ENCODE results near the gene CDK9. TPM values are rescaled to one million over a fixed set of nuclear protein-coding genes. Genes with fewer than 3 reads are reported as not detected.

Gene CDK9
- total RNA-seq, 1 experiment from 2014 or later = 37.3 TPM

GRCh38 chr9:127808347-127809001 is 22.6 kb downstream of the CDK9 start:
- Histone ChIP-seq H3K79me2 (ENCODE audit: low read length) (peaks cover 31% of the 10 kb centered on the region), H3F3A (ENCODE audit: low read length, unreplicated experiment) (no peaks in the 10 kb centered on the region), H3K36me3 (ENCODE audit: low read depth, low read length) (peaks cover 15% of the 10 kb centered on the region), H3K9me2 (replicated peaks; ENCODE audit: low read length) (no peaks in the 10 kb centered on the region), H4K20me1 (ENCODE audit: low read length) (no peaks in the 10 kb centered on the region), H3K9ac (ENCODE audit: low read length) (no peak overlapping the region), H3K27me3 (ENCODE audit: low read length) (no peaks in the 10 kb centered on the region), H3K4me2 (ENCODE audit: low read length) (no peak overlapping the region), H2AFZ (ENCODE audit: low read length) (no peak overlapping the region), H3K27ac (ENCODE audit: low read length) (no peak overlapping the region), H3K4me1 (ENCODE audit: insufficient read depth, low read length) (peaks cover 9% of the 10 kb centered on the region), H3K9me3 (ENCODE audit: low read length) (no peaks in the 10 kb centered on the region), H3K4me3 (ENCODE audit: low read length) (no peak overlapping the region)
- no TSS peak for BruUV-seq (replicated peaks)
- ChIA-PET POLR2A (ENCODE audit: unreplicated experiment) (no interaction called here), CTCF (no interaction called here)
- DNase-seq (no peak), ATAC-seq (no peak)
- TF ChIP-seq EZH2phosphoT487 (IDR thresholded peaks at IDR 0.05; ENCODE audit: borderline replicate concordance, low read length) (no peak), EZH2 (IDR thresholded peaks at IDR 0.05; ENCODE audit: low read length, unreplicated experiment) (no peak), CTCF (conservative IDR thresholded peaks at IDR 0.05; ENCODE audit: low read depth, low read length) (no peak)
- intact Hi-C loops (cut with micrococcal nuclease) = no loop called here

GRCh38 chr9:127809002-127809539 is 23.2 kb downstream of the CDK9 start:
- no peak overlapping the region for H3K4me3 ChIP-seq (ENCODE audit: low read length)
- no peak overlapping the region for H3K27ac ChIP-seq (ENCODE audit: low read length)
- H3K9me3 ChIP-seq (ENCODE audit: low read length) = no peaks in the 10 kb centered on the region
- ChIA-PET CTCF (no interaction called here), POLR2A (ENCODE audit: unreplicated experiment) (no interaction called here)
- no peak for DNase-seq
- intact Hi-C loops (cut with micrococcal nuclease) = no loop called here
- H3F3A ChIP-seq (ENCODE audit: low read length, unreplicated experiment) = no peaks in the 10 kb centered on the region
- H2AFZ ChIP-seq (ENCODE audit: low read length) = no peak overlapping the region
- no peak overlapping the region for H3K4me2 ChIP-seq (ENCODE audit: low read length)
- TF ChIP-seq CTCF (conservative IDR thresholded peaks at IDR 0.05; ENCODE audit: low read depth, low read length) = no peak
- TF ChIP-seq EZH2 (IDR thresholded peaks at IDR 0.05; ENCODE audit: low read length, unreplicated experiment) = no peak
- no peak for TF ChIP-seq EZH2phosphoT487 (IDR thresholded peaks at IDR 0.05; ENCODE audit: borderline replicate concordance, low read length)
- peaks cover 19% of the 10 kb centered on the region for H3K36me3 ChIP-seq (ENCODE audit: low read depth, low read length)
- ATAC-seq = no peak
- no TSS peak for BruUV-seq (replicated peaks)
- no peaks in the 10 kb centered on the region for H3K9me2 ChIP-seq (replicated peaks; ENCODE audit: low read length)
- H3K9ac ChIP-seq (ENCODE audit: low read length) = no peak overlapping the region
- H4K20me1 ChIP-seq (ENCODE audit: low read length) = no peaks in the 10 kb centered on the region
- peaks cover 25% of the 10 kb centered on the region for H3K79me2 ChIP-seq (ENCODE audit: low read length)
- no peaks in the 10 kb centered on the region for H3K27me3 ChIP-seq (ENCODE audit: low read length)
- peaks cover 6% of the 10 kb centered on the region for H3K4me1 ChIP-seq (ENCODE audit: insufficient read depth, low read length)

Measured in PC-3 (cell line).